ENCODE data around the gene ADRB1. TPM values are rescaled to one million over a fixed set of nuclear protein-coding genes. Genes with fewer than 3 reads are reported as not detected.

Gene ADRB1
- total and polyA plus RNA-seq, 8 donors, result 0.49 to 2.1 (median 0.97) TPM

DNA sequence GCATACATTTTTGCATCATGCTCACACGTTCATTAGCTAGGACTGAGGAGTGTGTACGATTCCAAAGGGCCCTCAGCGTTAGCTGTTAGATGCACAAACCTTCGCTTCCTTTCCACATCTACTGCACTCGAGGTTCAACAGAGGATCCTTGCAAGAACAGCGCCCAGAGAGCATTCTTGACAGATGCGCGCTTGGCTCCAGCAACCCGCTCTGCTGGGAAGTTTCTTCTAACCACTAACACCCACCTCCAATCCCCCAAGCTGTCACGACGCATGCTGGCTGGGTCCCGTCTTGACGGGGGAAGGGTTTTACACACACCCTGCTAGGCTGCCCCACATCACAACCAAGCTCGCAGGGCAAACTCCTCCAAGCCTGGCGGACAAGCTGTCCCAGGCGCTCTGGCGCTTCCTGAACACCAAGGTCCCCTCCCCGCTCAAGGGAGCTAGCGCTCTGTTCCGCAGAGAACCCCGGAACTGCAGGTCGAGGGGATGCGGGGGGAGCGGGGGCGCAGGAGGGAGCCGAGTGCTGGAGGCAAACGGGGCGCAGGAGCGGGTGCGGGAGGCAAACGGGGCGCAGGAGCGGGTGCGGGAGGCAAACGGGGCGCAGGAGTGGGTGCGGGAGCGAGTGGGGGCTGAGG, 653 bp upstream of the ADRB1 start:
- Histone ChIP-seq H3K4me1 (peaks cover 0 to 4% (median 0%) of the 10 kb centered on the region in 3 donors), H3K4me3 (peak overlapping the region; percentile 26 to 56 (median 45)), H3K27ac (peak overlapping the region in 3 of 4 donors; percentile 5 to 65 (median 38)), H3K27me3 (no peaks in the 10 kb centered on the region), H3K36me3 (no peaks in the 10 kb centered on the region), H3K9me3 (no peaks in the 10 kb centered on the region)
- FAIRE-seq (no peak), DNase-seq (peak; percentile 34 to 81 (median 54)), ATAC-seq (peak; percentile 68 to 77 (median 74))
- WGBS, 2 donors, result 0 to 1% methylated on average over 36 to 38 of the region's 38 CpGs
- intact Hi-C loops (cut with DNase I), result no loop called here
- TF ChIP-seq, protein P1, sequence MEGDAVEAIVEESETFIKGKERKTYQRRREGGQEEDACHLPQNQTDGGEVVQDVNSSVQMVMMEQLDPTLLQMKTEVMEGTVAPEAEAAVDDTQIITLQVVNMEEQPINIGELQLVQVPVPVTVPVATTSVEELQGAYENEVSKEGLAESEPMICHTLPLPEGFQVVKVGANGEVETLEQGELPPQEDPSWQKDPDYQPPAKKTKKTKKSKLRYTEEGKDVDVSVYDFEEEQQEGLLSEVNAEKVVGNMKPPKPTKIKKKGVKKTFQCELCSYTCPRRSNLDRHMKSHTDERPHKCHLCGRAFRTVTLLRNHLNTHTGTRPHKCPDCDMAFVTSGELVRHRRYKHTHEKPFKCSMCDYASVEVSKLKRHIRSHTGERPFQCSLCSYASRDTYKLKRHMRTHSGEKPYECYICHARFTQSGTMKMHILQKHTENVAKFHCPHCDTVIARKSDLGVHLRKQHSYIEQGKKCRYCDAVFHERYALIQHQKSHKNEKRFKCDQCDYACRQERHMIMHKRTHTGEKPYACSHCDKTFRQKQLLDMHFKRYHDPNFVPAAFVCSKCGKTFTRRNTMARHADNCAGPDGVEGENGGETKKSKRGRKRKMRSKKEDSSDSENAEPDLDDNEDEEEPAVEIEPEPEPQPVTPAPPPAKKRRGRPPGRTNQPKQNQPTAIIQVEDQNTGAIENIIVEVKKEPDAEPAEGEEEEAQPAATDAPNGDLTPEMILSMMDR (IDR thresholded peaks at IDR 0.05), result no peak

- ATAC-seq (no peak), DNase-seq (peak in 2 of 6 donors; percentile 17 to 81), FAIRE-seq (no peak)
- H3K4me1 ChIP-seq, result peaks cover 4 to 13% (median 5%) of the 10 kb centered on the region in 3 donors
- H3K27ac ChIP-seq, result peak overlapping the region in 1 of 4 donors; percentile 65
- H3K9me3 ChIP-seq, result no peaks in the 10 kb centered on the region
- H3K36me3 ChIP-seq, result no peaks in the 10 kb centered on the region
- peak overlapping the region; percentile 26 to 56 (median 45) for H3K4me3 ChIP-seq
- 17 to 20% methylated on average over 95 to 106 of the region's 106 CpGs for WGBS, 2 donors
- intact Hi-C loops (cut with DNase I), result no loop called here
- H3K27me3 ChIP-seq, result no peaks in the 10 kb centered on the region
- TF ChIP-seq, protein P1 (IDR thresholded peaks at IDR 0.05), result no peak
Observed at GRCh38 chr10:114044247-114045135, 825 bp downstream of the ADRB1 start.

GRCh38 chr10:114045136-114046086, 1.7 kb downstream of the ADRB1 start:
- 5 to 8% methylated on average over 75 to 78 of the region's 78 CpGs for WGBS, 2 donors
- DNase-seq, result peak; percentile 21 to 85 (median 40)
- Histone ChIP-seq H3K4me3 (peak overlapping the region in 3 of 4 donors; percentile 12 to 46 (median 44)), H3K36me3 (no peaks in the 10 kb centered on the region), H3K4me1 (peaks cover 7 to 15% (median 8%) of the 10 kb centered on the region in 3 donors), H3K27ac (peak overlapping the region in 1 of 4 donors; percentile 37), H3K27me3 (no peaks in the 10 kb centered on the region), H3K9me3 (no peaks in the 10 kb centered on the region)
- FAIRE-seq, result no peak
- TF ChIP-seq, protein P1 (IDR thresholded peaks at IDR 0.05), result no peak
- intact Hi-C loops (cut with DNase I), result no loop called here
- ATAC-seq, result peak in 3 of 4 donors; percentile 24 to 35 (median 34)

GRCh38 chr10:114046087-114046458, 2.4 kb downstream of the ADRB1 start:
- WGBS, 2 donors, result 77 to 86% methylated on average over 7 of the region's 7 CpGs
- TF ChIP-seq, protein P1 (IDR thresholded peaks at IDR 0.05), result no peak
- Histone ChIP-seq H3K27me3 (no peaks in the 10 kb centered on the region), H3K27ac (peak overlapping the region in 1 of 4 donors; percentile 6), H3K36me3 (no peaks in the 10 kb centered on the region), H3K4me1 (peaks cover 7 to 15% (median 8%) of the 10 kb centered on the region in 3 donors), H3K9me3 (no peaks in the 10 kb centered on the region), H3K4me3 (peak overlapping the region in 2 of 4 donors; percentile 44 to 46)
- ATAC-seq, result no peak
- intact Hi-C loops (cut with DNase I), result no loop called here
- FAIRE-seq, result no peak
- no peak for DNase-seq
